Thoracic aorta (tissue), 2 donors: ENCODE results near the gene FXYD2. TPM values are rescaled to one million over a fixed set of nuclear protein-coding genes. Genes with fewer than 3 reads are reported as not detected.
"Not testable (repeated sequence)": the region's sequence is repeated elsewhere in the genome, so short reads cannot be mapped to it uniquely, and the experiment has no call there.

ENCODE experiments used
- ATAC-seq: fragments of 150-250 bp; one replicate; pipeline ENCODE4 v1.8.0; 2017; ENCODE audit warnings: low read depth; ENCODE audit not compliant: insufficient number of reproducible peaks, low FRiP score
- DNase-seq: peaks from one replicate; pipeline ENCODE4 v3.0.0-alpha.2; 2020; ENCODE audit warnings: low spot score
- H3K27ac ChIP-seq, 2 donors: fragments of 200-600 bp; sonication (generic); 1 replicate in 1 of 2; 2 replicates in 1 of 2; pipeline ENCODE4 v1.5.1; 2016; ENCODE audit warnings: mild to moderate bottlenecking in 2 of 2, moderate library complexity in 2 of 2
- H3K27me3 ChIP-seq: fragments of 200-600 bp; sonication (generic); replicated peaks from 2 replicates; pipeline ENCODE4 v1.6.0; 2016; ENCODE audit warnings: mild to moderate bottlenecking; ENCODE audit not compliant: insufficient read depth
- H3K36me3 ChIP-seq: fragments of 200-600 bp; sonication (generic); one replicate; pipeline ENCODE4 v1.5.1; 2016
- H3K4me1 ChIP-seq, 2 donors: fragments of 200-600 bp; sonication (generic); 1 replicate in 1 of 2; 2 replicates in 1 of 2; pipeline versions ENCODE4 v1.5.1 to v1.6.0; 2016; ENCODE audit warnings: low read depth in 2 of 2, mild to moderate bottlenecking in 1 of 2; ENCODE audit not compliant: control insufficient read depth in 1 of 2
- H3K4me3 ChIP-seq: fragments of 200-600 bp; sonication (generic); 2 replicates; pipeline ENCODE4 v1.5.1; 2016; ENCODE audit warnings: mild to moderate bottlenecking
- H3K9me3 ChIP-seq: fragments of 200-600 bp; sonication (generic); 2 replicates; pipeline ENCODE4 v1.5.1; 2016
- CTCF ChIP-seq: fragments of 200-600 bp; sonication (generic); IDR thresholded peaks from one replicate; pipeline ENCODE4 v1.5.1; 2019; ENCODE audit warnings: antibody characterized with exemption
- total RNA-seq, 2 donors: library from RNA; depleted of rRNA; stranded (reverse); fragments of >200 nt; gene quantifications; one replicate each; pipeline versions ENCODE4 v1.1.0 to v1.2.3, GENCODE V29; 2016

The FXYD2 gene
- total RNA-seq, 2 donors from 2014 or later = not detected

- Histone ChIP-seq H3K4me1 (peaks cover 0 to 7% of the 10 kb centered on the region in 2 donors), H3K4me3 (no peak overlapping the region), H3K9me3 (no peaks in the 10 kb centered on the region), H3K27ac (no peak overlapping the region), H3K36me3 (no peaks in the 10 kb centered on the region), H3K27me3 (no peaks in the 10 kb centered on the region)
- ATAC-seq (no peak), DNase-seq (no peak)
- no peak for TF ChIP-seq CTCF
Observed at GRCh38 chr11:117815262-117815803, 9.2 kb downstream of the FXYD2 start.

GRCh38 chr11:117814766-117815261, 9.7 kb downstream of the FXYD2 start:
- no peak overlapping the region for H3K4me3 ChIP-seq
- no peaks in the 10 kb centered on the region for H3K36me3 ChIP-seq
- ATAC-seq = no peak
- TF ChIP-seq CTCF = no peak
- H3K9me3 ChIP-seq = no peaks in the 10 kb centered on the region
- no peaks in the 10 kb centered on the region for H3K27me3 ChIP-seq
- peaks cover 0 to 7% of the 10 kb centered on the region in 2 donors for H3K4me1 ChIP-seq
- no peak for DNase-seq
- H3K27ac ChIP-seq = no peak overlapping the region

- H3K4me1 ChIP-seq = peaks cover 0 to 7% of the 10 kb centered on the region in 2 donors
- no peaks in the 10 kb centered on the region for H3K36me3 ChIP-seq
- H3K27ac ChIP-seq = no peak overlapping the region
- TF ChIP-seq CTCF = no peak
- no peak for DNase-seq
- no peak for ATAC-seq
- H3K27me3 ChIP-seq = no peaks in the 10 kb centered on the region
- no peak overlapping the region for H3K4me3 ChIP-seq
- H3K9me3 ChIP-seq = no peaks in the 10 kb centered on the region
Observed at GRCh38 chr11:117814204-117814765, 10.3 kb downstream of the FXYD2 start.

- not testable (repeated sequence) for H3K4me3 ChIP-seq, H3K27me3 ChIP-seq, H3K36me3 ChIP-seq, H3K9me3 ChIP-seq, DNase-seq, H3K27ac ChIP-seq, H3K4me1 ChIP-seq, ATAC-seq
Observed at GRCh38 chr11:117810056-117810451, 14.5 kb downstream of the FXYD2 start.

GRCh38 chr11:117809236-117810055, 15.1 kb downstream of the FXYD2 start:
- Histone ChIP-seq H3K36me3 (no peaks in the 10 kb centered on the region), H3K9me3 (no peaks in the 10 kb centered on the region), H3K4me3 (no peak overlapping the region), H3K4me1 (no peaks in the 10 kb centered on the region), H3K27ac (no peak overlapping the region), H3K27me3 (no peaks in the 10 kb centered on the region)
- no peak for DNase-seq
- TF ChIP-seq CTCF = no peak
- no peak for ATAC-seq
